GM18951 (cell line): ENCODE data around the gene GYG2.
"Not testable (repeated sequence)": the region's sequence is repeated elsewhere in the genome, so short reads cannot be mapped to it uniquely, and the experiment has no call there.

ENCODE experiments used
- POLR2A ChIP-seq: IDR thresholded peaks from 4 replicates; pipeline ENCODE4 v1.6.1; 2011; ENCODE audit warnings: mild to moderate bottlenecking; ENCODE audit not compliant: insufficient read length, insufficient read depth; ENCODE audit errors: extremely low read depth
- in situ Hi-C: fragments of 300-500 bp; cut with MboI; formaldehyde crosslinking; loops from one replicate; pipeline ENCODE4 v1.12.0; 2022; ENCODE audit warnings: low sequenced_read_pairs, mixed read lengths, inconsistent platforms; ENCODE audit not compliant: unreplicated experiment

The GYG2 gene

DNA sequence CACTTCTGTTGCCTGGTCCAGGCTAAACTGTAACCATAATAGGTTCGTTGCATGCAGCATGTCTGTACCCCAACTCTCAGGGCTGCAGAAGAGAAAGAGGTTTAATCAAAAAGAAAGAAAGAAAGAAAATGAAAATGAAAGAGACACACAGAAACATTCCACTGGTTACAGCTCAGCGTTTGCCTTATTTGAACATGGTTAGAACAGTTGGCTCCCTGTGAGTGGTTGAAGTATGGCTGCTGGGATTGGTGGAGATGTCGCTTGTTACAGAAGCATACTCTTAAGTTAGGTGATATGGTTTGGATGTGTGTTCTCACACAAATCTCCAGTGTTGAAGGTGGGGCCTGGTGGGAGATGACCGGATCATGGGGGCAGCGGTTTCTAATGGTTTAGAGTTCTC is 64.1 kb downstream of the GYG2 start:
- in situ Hi-C loops: no loop called here
- no peak for TF ChIP-seq POLR2A

DNA sequence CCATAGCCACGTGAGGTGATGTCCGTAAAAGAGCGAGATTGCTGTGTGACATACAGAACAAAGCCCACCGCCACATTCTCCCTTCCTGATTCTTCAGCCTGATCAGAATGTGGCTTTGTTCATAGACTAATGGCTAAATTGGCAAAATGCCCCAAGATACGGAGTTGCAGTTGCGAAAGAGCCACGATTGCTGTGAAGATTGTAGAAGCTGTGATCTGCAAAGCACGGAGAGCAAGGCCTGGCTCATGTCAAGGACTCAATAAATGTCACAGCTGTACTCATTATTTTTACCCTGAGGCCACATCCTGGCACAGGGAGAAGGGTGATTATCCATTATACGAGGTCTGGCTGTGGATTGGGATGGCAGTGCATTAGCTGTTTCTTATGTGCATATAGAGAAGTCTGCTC is 66.2 kb downstream of the GYG2 start:
- in situ Hi-C loops: no loop called here
- no peak for TF ChIP-seq POLR2A

DNA sequence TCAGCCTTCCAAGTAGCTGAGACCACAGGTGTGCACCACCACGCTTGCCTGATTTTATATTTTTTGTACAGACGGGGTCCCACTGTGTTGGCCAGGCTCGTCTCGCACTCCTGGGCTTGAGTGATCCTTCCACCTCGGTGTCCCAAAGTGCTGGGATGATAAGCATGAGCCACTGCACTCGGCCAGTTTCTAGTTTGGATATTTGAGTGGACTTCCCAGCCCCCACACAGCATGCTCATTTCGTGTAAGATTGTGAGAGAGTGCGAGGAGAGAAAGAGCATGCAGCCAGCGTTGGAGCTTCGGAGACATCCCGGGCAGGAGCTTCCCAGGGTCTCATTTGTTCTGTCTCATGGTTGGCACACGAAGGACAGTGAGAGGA is 68.6 kb downstream of the GYG2 start:
- in situ Hi-C loops: no loop called here
- no peak for TF ChIP-seq POLR2A

DNA sequence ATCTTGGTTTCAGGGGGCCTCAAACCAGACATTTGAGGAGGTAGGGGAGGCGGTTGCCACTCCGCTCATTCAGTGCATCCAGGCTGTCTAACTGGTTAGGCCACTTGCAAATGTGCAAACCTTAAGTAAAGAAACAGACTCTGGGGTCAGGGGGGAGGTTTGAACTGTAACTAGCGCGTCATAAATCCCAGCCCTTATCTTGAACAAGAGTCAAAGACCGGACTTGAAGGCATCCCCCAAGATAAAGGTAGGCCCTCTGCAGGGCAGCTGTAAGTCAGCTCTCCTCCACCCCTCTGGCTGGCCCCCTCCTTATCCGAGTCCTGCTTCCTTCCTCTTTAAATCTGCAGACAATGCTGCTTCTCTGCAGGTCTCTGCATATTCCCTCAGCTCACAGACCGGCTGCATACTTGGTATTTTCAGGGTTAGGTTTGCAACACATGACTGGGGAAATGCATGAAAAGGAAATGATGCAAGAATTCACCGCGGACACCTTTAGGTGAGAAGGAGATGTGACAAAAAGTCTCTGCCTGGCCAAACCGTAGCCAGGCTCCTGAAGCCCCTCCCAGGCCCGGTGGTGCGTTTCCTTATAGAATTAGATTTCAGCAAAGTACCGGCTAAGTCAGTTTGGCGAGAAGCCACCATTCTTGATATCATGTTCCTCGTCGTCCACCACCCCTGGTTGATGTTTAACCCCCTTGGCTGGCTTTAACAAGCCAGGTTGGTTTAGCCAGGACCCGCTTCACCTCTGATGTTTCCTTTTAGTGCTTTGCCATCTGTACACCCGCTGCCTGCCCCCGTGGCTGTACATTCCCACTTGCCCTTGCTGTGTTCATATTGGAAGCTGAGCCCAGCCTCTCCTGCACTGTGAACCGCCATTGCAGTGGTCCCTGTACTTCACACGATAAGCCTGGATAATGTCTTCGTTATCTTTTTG is 69.2 kb downstream of the GYG2 start:
- in situ Hi-C loops: not testable (repeated sequence)

DNA sequence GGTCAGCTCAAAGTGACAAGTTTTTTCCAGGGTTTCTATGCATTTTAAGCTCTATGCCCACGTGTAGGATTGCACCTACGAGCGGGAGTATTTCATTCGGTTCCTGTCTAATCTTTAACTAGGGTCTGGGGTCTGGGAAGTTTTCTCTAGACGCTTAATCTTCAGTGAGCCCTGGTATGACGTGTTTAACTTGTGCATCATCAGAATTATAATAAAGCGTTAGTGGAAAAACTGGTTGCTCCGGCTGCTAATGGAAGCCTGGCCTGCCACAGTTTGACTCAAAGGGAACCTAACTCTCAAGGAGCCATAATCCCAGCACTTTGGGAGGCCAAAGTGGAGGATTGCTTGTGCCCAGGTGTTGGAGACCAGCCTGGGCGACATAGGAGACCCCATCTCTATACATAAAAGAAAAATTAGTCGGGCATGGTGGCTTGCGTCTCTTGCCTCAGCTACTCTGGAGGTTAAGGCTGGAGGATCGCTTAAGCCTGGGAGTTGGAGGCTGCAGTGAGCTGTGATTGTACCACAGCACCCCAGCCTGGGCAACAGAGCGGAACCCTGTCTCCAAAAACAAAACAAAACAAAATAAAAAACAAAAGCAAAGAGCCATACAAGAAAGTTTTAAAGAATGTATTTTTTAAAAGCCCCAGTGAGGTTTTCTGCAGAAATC is 70.2 kb downstream of the GYG2 start:
- TF ChIP-seq POLR2A: no peak
- in situ Hi-C loops: no loop called here

DNA sequence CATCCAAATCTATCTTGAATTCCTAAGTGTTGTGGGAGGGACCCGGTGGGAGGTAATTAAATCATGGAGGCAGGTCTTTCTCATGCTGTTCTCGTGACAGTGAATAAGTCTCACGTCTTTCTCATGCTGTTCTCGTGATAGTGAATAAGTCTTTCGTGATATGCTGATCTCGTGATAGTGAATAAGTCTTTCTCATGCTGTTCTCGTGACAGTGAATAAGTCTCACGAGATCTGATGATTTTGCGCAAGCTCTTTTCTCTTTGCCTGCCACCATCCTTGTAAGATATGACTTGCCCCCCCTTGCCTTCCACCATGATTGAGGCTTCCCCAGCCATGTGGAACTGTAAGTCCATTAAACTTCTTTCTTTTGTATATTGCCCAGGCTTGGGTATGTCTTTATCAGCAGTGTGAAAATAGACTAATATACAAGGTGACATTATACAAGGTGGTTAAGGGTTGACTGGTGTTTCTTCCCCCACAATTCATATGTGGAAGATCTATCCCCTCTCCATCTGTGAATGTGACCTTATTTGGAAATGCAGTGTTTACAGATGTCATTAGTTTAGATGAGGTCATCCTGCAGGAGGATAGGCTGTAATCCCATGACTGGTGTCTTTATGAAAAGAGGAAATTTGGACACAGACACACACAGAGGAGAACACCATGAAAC is 72.8 kb downstream of the GYG2 start:
- in situ Hi-C loops: no loop called here
- no peak for TF ChIP-seq POLR2A

DNA sequence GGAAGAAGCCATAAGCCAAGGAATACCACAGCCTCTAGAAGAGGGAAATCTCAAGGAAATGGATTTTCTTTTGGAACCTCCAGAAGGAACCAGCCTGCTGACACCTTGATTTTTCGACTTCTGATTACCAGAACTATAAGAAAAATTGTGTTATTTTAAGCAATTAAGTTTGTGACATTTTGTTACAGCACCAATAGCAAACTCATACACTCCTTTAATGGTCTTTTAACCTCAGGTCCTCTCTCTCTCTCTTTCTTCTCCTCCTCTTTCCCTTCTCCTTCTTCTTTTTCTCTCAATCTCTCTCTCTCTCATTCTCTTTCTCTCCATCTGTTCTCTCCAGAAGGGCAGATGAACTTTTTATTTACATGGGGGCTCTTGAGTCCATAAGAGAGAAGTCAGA is 74.1 kb downstream of the GYG2 start:
- in situ Hi-C loops: no loop called here
- TF ChIP-seq POLR2A: no peak

DNA sequence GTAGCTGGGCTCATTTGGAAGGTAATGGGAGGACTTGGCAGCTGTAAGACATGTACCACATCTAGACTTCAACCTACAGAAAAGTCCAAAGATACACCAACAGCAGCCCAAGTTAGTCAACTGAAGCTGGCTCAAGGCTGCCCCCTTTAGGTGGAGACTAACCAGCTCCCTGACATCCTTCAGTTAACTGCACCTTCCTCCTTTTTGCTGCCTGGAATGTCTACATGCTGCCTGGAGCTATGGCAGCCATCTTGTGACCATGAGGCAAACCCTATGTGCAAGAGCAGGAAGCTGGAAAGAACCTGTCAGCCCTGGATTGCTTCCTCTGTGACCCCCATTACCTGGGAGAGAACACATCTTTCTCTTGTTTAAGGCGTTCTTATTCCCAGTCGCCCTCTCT is 74.6 kb downstream of the GYG2 start:
- TF ChIP-seq POLR2A: no peak
- in situ Hi-C loops: no loop called here

DNA sequence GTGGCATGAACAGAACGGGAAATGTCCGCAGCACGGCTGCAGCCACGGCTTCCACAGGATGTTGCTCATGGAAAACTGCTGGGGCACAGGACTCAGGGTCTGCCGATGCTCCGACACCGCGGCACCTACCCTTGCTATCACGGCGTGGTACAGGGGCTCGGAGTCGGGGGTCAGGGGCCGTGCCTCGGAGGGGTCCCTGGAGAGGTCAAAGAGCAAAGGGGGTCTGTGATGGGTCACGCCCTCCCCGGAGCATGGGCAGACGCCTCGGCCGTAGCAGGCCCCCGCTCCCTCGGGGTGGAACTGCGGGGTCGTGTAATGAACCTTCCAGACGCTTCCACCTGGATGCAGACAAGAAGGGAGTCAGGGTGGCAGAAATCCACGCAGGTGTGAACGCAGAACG is 78.6 kb downstream of the GYG2 start:
- in situ Hi-C loops: no loop called here
- TF ChIP-seq POLR2A: no peak

DNA sequence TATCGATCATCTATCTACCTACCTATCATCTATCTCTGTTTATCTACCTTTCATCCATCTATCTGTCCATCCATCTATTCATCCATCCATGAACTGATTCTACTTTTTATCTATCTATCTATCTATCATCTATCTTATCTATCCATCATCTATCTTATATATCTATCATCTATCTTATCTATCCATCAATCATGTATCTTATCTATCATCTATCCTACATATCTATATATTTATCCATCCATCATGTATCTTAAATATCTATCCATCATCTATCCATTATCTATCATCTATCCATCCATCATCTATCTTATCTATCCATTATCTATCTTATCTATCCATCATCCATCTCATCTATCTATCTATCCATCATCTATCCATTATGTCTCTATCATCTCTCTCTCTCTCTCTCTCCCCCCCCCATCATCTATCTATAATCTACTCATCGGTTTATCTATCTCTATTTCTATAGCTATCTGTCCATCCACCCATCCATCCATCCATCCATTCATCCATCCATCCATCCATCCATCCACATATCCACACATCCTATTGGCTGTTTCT is 79.5 kb downstream of the GYG2 start:
- no peak for TF ChIP-seq POLR2A
- in situ Hi-C loops: no loop called here

DNA sequence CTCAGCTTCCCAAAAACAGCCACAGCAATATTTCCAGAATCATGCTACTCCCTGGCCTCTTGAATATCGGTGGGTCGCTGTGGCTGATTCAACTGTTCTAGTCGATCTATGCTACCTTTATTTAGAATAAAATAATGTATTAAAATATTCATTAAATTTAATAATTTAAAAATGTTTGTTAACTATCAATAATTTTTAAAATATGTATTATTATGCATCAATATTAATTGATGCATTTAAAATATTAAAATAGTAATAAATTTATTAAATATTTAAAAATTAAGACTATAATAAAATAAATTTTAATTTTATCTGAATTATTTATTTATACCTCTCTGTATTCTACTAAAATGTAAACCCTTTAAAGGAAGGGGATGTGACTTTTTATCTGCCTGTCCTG is 81.4 kb downstream of the GYG2 start:
- no peak for TF ChIP-seq POLR2A
- in situ Hi-C loops: no loop called here

DNA sequence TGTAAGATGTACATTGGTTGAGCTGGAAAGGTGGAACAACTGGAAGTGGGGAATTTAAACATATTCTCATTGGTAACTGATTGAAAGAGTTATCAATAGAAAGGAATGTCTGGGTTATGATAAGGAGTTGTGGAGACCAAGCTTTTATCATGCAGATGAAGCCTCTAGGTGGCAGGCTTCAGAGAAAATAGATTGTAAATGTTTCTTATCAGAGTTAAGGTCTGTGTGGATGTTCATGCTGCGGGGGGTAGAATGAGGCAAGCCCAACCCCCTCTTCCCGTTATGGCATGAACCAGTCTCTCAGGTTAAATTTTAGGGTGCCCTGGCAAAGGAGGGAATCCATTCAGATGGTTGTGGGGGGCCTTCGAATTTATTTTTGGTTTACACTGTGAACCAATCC is 84.4 kb downstream of the GYG2 start:
- in situ Hi-C loops: no loop called here
- no peak for TF ChIP-seq POLR2A

DNA sequence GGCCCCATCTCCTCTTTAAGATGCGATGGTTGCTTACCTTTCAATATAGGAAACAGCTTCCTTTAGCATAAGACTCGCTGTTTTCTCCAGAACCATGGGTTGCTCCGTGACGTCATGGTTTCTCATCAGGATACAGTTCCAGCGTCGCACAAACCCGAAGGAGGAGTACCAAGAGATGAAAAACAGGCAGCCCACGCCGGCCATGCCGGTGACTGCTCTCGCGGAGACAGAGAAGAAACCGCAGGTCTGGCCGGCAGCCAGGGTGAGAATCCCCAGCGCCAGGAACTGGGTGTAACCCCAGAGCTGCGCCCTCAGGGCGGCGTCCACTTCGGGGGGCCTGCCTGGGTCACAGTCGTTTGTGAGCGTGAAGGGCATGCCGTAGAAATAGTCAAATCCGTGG is 89.0 kb downstream of the GYG2 start:
- TF ChIP-seq POLR2A: no peak
- in situ Hi-C loops: no loop called here
